Hypothalamus (tissue), 51 donors: ENCODE data around the gene DYSF.

Experiments used
- DNase-seq, 51 donors: peaks; one replicate each; lab custom pipeline; 2025; lab: John Stamatoyannopoulos, UW

The DYSF gene

GRCh38 chr2:71455741-71456569, 2.6 kb downstream of the DYSF start:
- no peak for DNase-seq

- no peak for DNase-seq
Measured at GRCh38 chr2:71456617-71457016, 3.3 kb downstream of the DYSF start.

GRCh38 chr2:71457123-71457915, 4.0 kb downstream of the DYSF start:
- no peak for DNase-seq

GRCh38 chr2:71457923-71458322, 4.6 kb downstream of the DYSF start:
- DNase-seq = no peak

- peak in 5 of 51 donors; percentile 11 to 55 (median 26) for DNase-seq
Measured at GRCh38 chr2:71458413-71459083, 5.2 kb downstream of the DYSF start.

- no peak for DNase-seq
Measured at GRCh38 chr2:71459084-71459431, 5.7 kb downstream of the DYSF start.

- DNase-seq = no peak
Measured at GRCh38 chr2:71460056-71460455, 6.7 kb downstream of the DYSF start.

GRCh38 chr2:71460595-71461303, 7.4 kb downstream of the DYSF start:
- DNase-seq = peak in 2 of 51 donors; percentile 8 to 9

- DNase-seq = no peak
Measured at GRCh38 chr2:71461304-71461671, 7.9 kb downstream of the DYSF start.

GRCh38 chr2:71462056-71462605, 8.8 kb downstream of the DYSF start:
- no peak for DNase-seq

- no peak for DNase-seq
Measured at GRCh38 chr2:71462641-71463341, 9.4 kb downstream of the DYSF start.

GRCh38 chr2:71463342-71463654, 9.9 kb downstream of the DYSF start:
- DNase-seq = no peak

- DNase-seq = no peak
Measured at GRCh38 chr2:71464389-71464788, 11.0 kb downstream of the DYSF start.

GRCh38 chr2:71465356-71465755, 12.0 kb downstream of the DYSF start:
- no peak for DNase-seq

GRCh38 chr2:71465961-71466300, 12.6 kb downstream of the DYSF start:
- DNase-seq = no peak

GRCh38 chr2:71466301-71467179, 13.2 kb downstream of the DYSF start:
- DNase-seq = peak in 4 of 51 donors; percentile 17 to 38 (median 17)

- DNase-seq = no peak
Measured at GRCh38 chr2:71467180-71467815, 13.9 kb downstream of the DYSF start.

GRCh38 chr2:71468279-71469015, 15.1 kb downstream of the DYSF start:
- no peak for DNase-seq
